SK-N-DZ (cell line): ENCODE data around the gene BCL11B. TPM values are rescaled to one million over a fixed set of nuclear protein-coding genes. Genes with fewer than 3 reads are reported as not detected.

Experiments used
- DNase-seq: peaks from one replicate; pipeline ENCODE4 v3.0.0-alpha.2; 2015; ENCODE audit warnings: low spot score
- polyA plus RNA-seq, 2 experiments: library from polyadenylated mRNA; depleted of rRNA; stranded (reverse); fragments of >200 nt; gene quantifications; 2 replicates each; pipeline ENCODE4 v1.2.3, GENCODE V29; 2014

Gene BCL11B
- 3.2 and 3.6 TPM in 2 replicates for polyA plus RNA-seq (2014; cell fraction: cytosol; rRNA removed)
- polyA plus RNA-seq (2014; cell fraction: nucleus; rRNA removed), result 2.2 and 3.2 TPM in 2 replicates

GRCh38 chr14:99271951-99272631, at the start of gene BCL11B:
Gene BCL11B, minus strand, starts transcription at chr14:99272197. Its CDS starts 979 bp downstream, at chr14:99271218.
- peak; percentile 91 for DNase-seq

- no peak for DNase-seq
Observed at GRCh38 chr14:99321236-99321925, 49.4 kb upstream of the BCL11B start.

GRCh38 chr14:99320621-99321235, 48.7 kb upstream of the BCL11B start:
- DNase-seq, result no peak

GRCh38 chr14:99320105-99320572, 48.1 kb upstream of the BCL11B start:
- DNase-seq, result peak; percentile 39

- DNase-seq, result no peak
Observed at GRCh38 chr14:99318959-99319295, 46.9 kb upstream of the BCL11B start.

GRCh38 chr14:99318091-99318958, 46.3 kb upstream of the BCL11B start:
- no peak for DNase-seq

GRCh38 chr14:99317231-99318090, 45.5 kb upstream of the BCL11B start:
- DNase-seq, result no peak

GRCh38 chr14:99316281-99317163, 44.5 kb upstream of the BCL11B start:
- no peak for DNase-seq

- no peak for DNase-seq
Observed at GRCh38 chr14:99315197-99315596, 43.2 kb upstream of the BCL11B start.

GRCh38 chr14:99314623-99315022, 42.6 kb upstream of the BCL11B start:
- peak; percentile 54 for DNase-seq

- no peak for DNase-seq
Observed at GRCh38 chr14:99313234-99313633, 41.2 kb upstream of the BCL11B start.

- no peak for DNase-seq
Observed at GRCh38 chr14:99312106-99312505, 40.1 kb upstream of the BCL11B start.

- no peak for DNase-seq
Observed at GRCh38 chr14:99309220-99309766, 37.3 kb upstream of the BCL11B start.

- DNase-seq, result no peak
Observed at GRCh38 chr14:99304208-99304607, 32.2 kb upstream of the BCL11B start.

GRCh38 chr14:99300190-99300589, 28.2 kb upstream of the BCL11B start:
- no peak for DNase-seq

GRCh38 chr14:99296517-99296916, 24.5 kb upstream of the BCL11B start:
- DNase-seq, result no peak

GRCh38 chr14:99289394-99290189, 17.6 kb upstream of the BCL11B start:
- no peak for DNase-seq

- DNase-seq, result no peak
Observed at GRCh38 chr14:99288948-99289347, 17.0 kb upstream of the BCL11B start.
